GM23248 (cell line): ENCODE data around the gene TICRR. TPM values are rescaled to one million over a fixed set of nuclear protein-coding genes. Genes with fewer than 3 reads are reported as not detected.

Experiments used
- DNase-seq: peaks from one replicate; pipeline ENCODE4 v3.0.0-alpha.2; 2015
- H2AFZ ChIP-seq: fragments of 200-600 bp; sonication (generic); 2 replicates; pipeline ENCODE4 v1.6.1; 2016; ENCODE audit warnings: antibody characterized with exemption
- H3F3A ChIP-seq: fragments of 200-600 bp; sonication (generic); 2 replicates; pipeline ENCODE4 v1.6.1; 2016; ENCODE audit warnings: mild to moderate bottlenecking, antibody characterized with exemption, mixed run types; ENCODE audit not compliant: insufficient read depth
- H3K27ac ChIP-seq: fragments of 200-600 bp; sonication (generic); 2 replicates; pipeline ENCODE4 v1.5.1; 2016; ENCODE audit warnings: mild to moderate bottlenecking
- H3K27me3 ChIP-seq: fragments of 200-600 bp; sonication (generic); replicated peaks from 2 replicates; pipeline ENCODE4 v1.6.1; 2016; ENCODE audit warnings: mild to moderate bottlenecking; ENCODE audit not compliant: insufficient read depth
- H3K36me3 ChIP-seq: fragments of 200-600 bp; sonication (generic); 2 replicates; pipeline ENCODE4 v1.6.1; 2016; ENCODE audit warnings: low read depth, mild to moderate bottlenecking
- H3K4me1 ChIP-seq: fragments of 200-600 bp; sonication (generic); 2 replicates; pipeline ENCODE4 v1.6.1; 2016; ENCODE audit warnings: mild to moderate bottlenecking; ENCODE audit not compliant: insufficient read depth
- H3K4me2 ChIP-seq: fragments of 200-600 bp; sonication (generic); one replicate; pipeline ENCODE4 v1.6.1; 2016; ENCODE audit warnings: mild to moderate bottlenecking; ENCODE audit not compliant: unreplicated experiment
- H3K4me3 ChIP-seq: fragments of 200-600 bp; sonication (generic); 2 replicates; pipeline ENCODE4 v1.5.1; 2016; ENCODE audit warnings: mild to moderate bottlenecking
- H3K79me2 ChIP-seq: fragments of 200-600 bp; sonication (generic); 2 replicates; pipeline ENCODE4 v1.6.1; 2016; ENCODE audit warnings: mild to moderate bottlenecking; ENCODE audit not compliant: insufficient read depth
- H3K9ac ChIP-seq: fragments of 200-600 bp; sonication (generic); 2 replicates; pipeline ENCODE4 v1.6.1; 2016; ENCODE audit warnings: mild to moderate bottlenecking
- H3K9me2 ChIP-seq: fragments of 200-600 bp; sonication (generic); 2 replicates; pipeline ENCODE4 v1.6.1; 2016; ENCODE audit warnings: mixed run types, mild to moderate bottlenecking, moderate library complexity; ENCODE audit not compliant: insufficient read depth
- H3K9me3 ChIP-seq: fragments of 200-600 bp; sonication (generic); one replicate; pipeline ENCODE4 v1.6.1; 2017; ENCODE audit warnings: low read depth
- H4K20me1 ChIP-seq: fragments of 200-600 bp; sonication (generic); 2 replicates; pipeline ENCODE4 v1.6.0; 2016; ENCODE audit not compliant: insufficient read depth
- EZH2 ChIP-seq: fragments of 200-600 bp; sonication (generic); IDR thresholded peaks from 2 replicates; pipeline ENCODE4 v1.6.1; 2018; ENCODE audit warnings: antibody characterized with exemption, mild to moderate bottlenecking; ENCODE audit not compliant: insufficient read depth, poor library complexity, severe bottlenecking
- EZH2phosphoT487 ChIP-seq: fragments of 200-600 bp; sonication (generic); IDR thresholded peaks from 2 replicates; pipeline ENCODE4 v1.6.1; 2018; ENCODE audit warnings: antibody characterized with exemption, moderate library complexity, mild to moderate bottlenecking, low read depth; ENCODE audit not compliant: insufficient read depth
- WGBS, 2 experiments: methylation state at CpG; one replicate each; pipeline ENCODE4 v1.1.6; 2015 to 2017; ENCODE audit warnings: low lambda C conversion rate in 2 of 2, low coverage in 1 of 2; ENCODE audit errors: missing lambda C conversion rate in 2 of 2; 5-methylcytosine and 5-hydroxymethylcytosine counted together
- in situ Hi-C: fragments of 300-500 bp; cut with MboI; formaldehyde crosslinking; loops from 2 replicates; pipeline ENCODE4 v1.15.0; 2020
- polyA plus RNA-seq: library from polyadenylated mRNA; unstranded; fragments of >200 nt; fragmentation: Nextera tagmentation; extraction: Ambion mirVana; gene quantifications from 2 replicates; pipeline ENCODE4 v1.2.1, GENCODE V29; 2016
- total RNA-seq: library from RNA; depleted of rRNA; stranded (reverse); fragments of >200 nt; shearing (Covaris generic); gene quantifications from 2 replicates; pipeline ENCODE4 v1.2.3, GENCODE V29; 2014; rRNA removed

Gene TICRR
- total and polyA plus RNA-seq, 2 experiments from 2014 or later, result 1.2 to 2.3 TPM

- H2AFZ ChIP-seq, result no peak overlapping the region
- H3K27me3 ChIP-seq, result no peaks in the 10 kb centered on the region
- H3K79me2 ChIP-seq, result no peaks in the 10 kb centered on the region
- no peak overlapping the region for H3K9ac ChIP-seq
- in situ Hi-C loops, result no loop called here
- TF ChIP-seq EZH2phosphoT487 (no peak), EZH2 (no peak)
- H3K9me2 ChIP-seq, result no peaks in the 10 kb centered on the region
- 55 to 81% methylated on average over 1 of the region's 1 CpG for WGBS, 2 experiments
- H3K36me3 ChIP-seq, result no peaks in the 10 kb centered on the region
- H4K20me1 ChIP-seq, result no peaks in the 10 kb centered on the region
- no peak overlapping the region for H3K4me2 ChIP-seq
- H3K9me3 ChIP-seq, result no peaks in the 10 kb centered on the region
- peaks cover 16% of the 10 kb centered on the region for H3K4me1 ChIP-seq
- DNase-seq, result no peak
- peaks cover 28% of the 10 kb centered on the region for H3F3A ChIP-seq
- no peak overlapping the region for H3K4me3 ChIP-seq
- no peak overlapping the region for H3K27ac ChIP-seq
These were observed 102.1 kb downstream of the TICRR start for GRCh38 chr15:89677381-89677780.

Other genes with a start within 250 kb of the TICRR start
- gene POLG, start 240.6 kb upstream of the TICRR start, total RNA-seq, result 57.7 and 66.7 TPM in 2 replicates
- gene POLG, start 240.6 kb upstream of the TICRR start, polyA plus RNA-seq, result 16.0 and 18.7 TPM in 2 replicates
- not detected in 2 replicates for gene RHCG, start 78.9 kb upstream of the TICRR start, total RNA-seq
- not detected in 2 replicates for gene RHCG, start 78.9 kb upstream of the TICRR start, polyA plus RNA-seq
- 25.4 and 30.0 TPM in 2 replicates for gene KIF7, start 80.0 kb downstream of the TICRR start, total RNA-seq
- gene KIF7, start 80.0 kb downstream of the TICRR start, polyA plus RNA-seq, result 6.9 and 7.2 TPM in 2 replicates
- gene PLIN1, start 103.9 kb downstream of the TICRR start, total RNA-seq, result not detected in 2 replicates
- gene PLIN1, start 103.9 kb downstream of the TICRR start, polyA plus RNA-seq, result not detected in 2 replicates
- 5.4 and 11.5 TPM in 2 replicates for gene PEX11A, start 115.3 kb downstream of the TICRR start, total RNA-seq
- gene PEX11A, start 115.3 kb downstream of the TICRR start, polyA plus RNA-seq, result 5.3 and 6.1 TPM in 2 replicates
- not detected in 2 replicates for gene WDR93, start 115.3 kb downstream of the TICRR start, total RNA-seq
- 0.10 TPM in 1 of 2 replicates, not detected in the other for gene WDR93, start 115.3 kb downstream of the TICRR start, polyA plus RNA-seq
- not detected in 2 replicates for gene MESP1, start 175.8 kb downstream of the TICRR start, total RNA-seq
- gene MESP1, start 175.8 kb downstream of the TICRR start, polyA plus RNA-seq, result 0.48 and 0.63 TPM in 2 replicates
- not detected in 2 replicates for gene MESP2, start 200.9 kb downstream of the TICRR start, total RNA-seq
- gene MESP2, start 200.9 kb downstream of the TICRR start, polyA plus RNA-seq, result not detected in 2 replicates
- 464 and 467 TPM in 2 replicates for gene ANPEP, start 239.4 kb downstream of the TICRR start, total RNA-seq
- gene ANPEP, start 239.4 kb downstream of the TICRR start, polyA plus RNA-seq, result 568 and 585 TPM in 2 replicates